GM19238 (cell line): ENCODE results near the gene PKN3.

Experiments used
- DNase-seq: peaks from one replicate; pipeline ENCODE4 v3.0.0; 2011; ENCODE audit warnings: low spot score; ENCODE audit not compliant: insufficient read length

The PKN3 gene

DNA sequence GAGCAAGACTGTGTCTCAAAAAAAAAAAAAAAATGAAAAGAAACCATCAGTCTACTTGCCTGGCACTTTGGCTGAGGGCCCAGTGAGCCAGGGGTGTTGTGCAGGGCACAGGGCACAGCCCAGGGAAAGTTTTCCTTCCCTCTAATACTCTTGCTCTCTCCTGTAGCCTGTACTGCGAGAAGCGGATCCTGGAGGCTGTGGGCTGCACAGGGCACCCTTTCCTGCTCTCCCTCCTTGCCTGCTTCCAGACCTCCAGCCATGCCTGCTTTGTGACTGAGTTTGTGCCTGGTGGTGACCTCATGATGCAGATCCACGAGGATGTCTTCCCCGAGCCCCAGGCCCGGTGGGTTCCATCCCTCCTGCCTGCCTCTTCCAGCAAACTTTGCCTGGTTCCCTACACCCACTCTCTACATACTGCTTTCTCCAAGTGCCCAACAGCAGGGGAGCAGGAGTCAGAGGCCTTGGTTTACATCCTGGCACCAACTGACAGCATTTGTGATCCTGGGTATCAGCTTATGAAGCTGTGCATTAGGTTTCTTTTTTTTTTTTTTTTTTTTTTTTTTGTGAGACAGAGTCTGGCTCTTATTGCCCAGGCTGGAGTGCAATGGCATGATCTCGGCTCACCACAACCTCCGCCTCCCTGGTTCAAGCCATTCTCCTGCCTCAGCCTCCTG is 14.4 kb downstream of the PKN3 start:
- DNase-seq = no peak

DNA sequence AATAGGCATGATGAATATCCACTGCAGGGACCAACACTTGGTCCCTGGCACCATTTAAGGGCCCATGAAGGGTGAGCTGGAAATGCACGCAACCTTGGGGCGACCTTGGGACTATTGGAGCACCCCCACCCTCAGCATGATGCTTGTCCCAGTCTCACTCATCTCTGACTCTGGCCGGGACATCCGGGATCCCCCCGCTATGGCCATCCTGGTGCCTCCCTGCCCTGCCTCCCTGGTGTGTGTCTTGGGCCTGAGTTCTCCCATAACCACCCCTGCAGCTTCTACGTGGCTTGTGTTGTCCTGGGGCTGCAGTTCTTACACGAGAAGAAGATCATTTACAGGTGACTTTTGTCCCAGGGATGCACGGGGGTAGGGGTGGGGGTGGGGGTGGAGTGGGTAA is 15.7 kb downstream of the PKN3 start:
- no peak for DNase-seq

DNA sequence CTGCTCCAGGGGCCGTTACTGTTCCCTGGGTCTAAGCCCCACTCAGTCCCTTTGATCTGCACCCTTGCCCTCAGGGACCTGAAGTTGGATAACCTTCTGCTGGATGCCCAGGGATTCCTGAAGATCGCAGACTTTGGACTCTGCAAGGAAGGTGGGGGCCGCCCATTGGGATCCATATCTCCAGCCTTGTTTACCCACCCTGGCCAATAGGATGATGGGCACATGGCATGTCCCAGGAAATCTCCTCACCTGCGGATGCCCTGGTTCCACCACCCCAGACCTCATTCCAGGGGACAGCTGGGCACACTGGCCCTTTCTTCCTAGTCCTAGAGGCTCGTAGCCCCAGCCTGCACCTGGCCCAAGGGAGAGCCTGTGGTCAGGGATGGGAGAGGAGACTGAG is 16.2 kb downstream of the PKN3 start:
- no peak for DNase-seq

DNA sequence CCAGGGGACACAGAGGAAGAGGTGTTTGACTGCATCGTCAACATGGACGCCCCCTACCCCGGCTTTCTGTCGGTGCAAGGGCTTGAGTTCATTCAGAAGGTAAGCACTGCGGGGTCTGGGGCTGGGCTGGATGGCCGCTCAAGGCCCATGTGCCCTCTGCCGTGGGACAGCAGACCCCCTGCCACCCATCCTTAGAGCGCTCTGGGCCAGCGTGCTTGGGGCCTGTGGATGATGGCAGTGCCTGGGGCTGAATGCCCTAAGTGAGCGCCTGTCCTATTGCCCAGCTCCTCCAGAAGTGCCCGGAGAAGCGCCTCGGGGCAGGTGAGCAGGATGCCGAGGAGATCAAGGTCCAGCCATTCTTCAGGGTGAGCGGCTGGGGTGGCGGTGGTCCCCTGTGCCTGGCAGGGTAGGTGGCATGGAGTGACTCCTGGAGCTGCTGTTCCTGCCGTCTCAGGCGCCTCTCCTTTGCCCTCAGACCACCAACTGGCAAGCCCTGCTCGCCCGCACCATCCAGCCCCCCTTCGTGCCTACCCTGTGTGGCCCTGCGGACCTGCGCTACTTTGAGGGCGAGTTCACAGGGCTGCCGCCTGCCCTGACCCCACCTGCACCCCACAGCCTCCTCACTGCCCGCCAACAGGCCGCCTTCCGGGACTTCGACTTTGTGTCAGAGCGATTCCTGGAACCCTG is 17.8 kb downstream of the PKN3 start:
- no peak for DNase-seq

DNA sequence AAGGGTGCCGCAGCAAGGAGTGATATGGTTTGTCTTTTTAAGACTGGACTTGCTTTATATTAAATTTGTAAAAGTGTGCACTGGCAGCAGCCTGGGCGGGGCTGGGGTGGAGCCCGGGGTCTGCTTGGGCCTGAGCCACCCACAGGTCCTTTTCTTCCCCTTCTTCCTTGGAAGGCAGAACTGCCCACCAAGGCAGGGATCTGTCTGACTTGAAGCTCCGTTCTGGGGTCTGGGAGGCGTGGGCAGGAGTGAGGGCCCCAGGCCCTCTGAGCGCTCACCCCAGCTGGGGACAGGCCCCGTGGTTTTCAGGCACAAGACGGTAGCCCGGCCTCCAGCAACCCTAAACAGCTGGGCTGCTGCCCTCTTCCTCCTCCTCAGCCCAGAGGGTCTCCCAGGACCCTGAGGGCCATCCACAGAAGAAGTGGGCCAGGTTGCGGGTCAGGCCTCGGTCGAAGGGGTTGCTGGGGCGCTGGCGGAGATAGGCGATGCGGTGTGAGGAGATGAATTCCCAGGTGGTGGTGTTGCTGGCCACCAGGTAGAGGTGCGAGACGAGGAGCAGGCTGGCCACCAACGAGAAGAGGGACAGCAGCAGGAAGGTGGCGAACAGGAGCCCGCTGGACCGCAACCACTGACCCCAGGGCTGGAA is 18.7 kb downstream of the PKN3 start:
- no peak for DNase-seq

DNA sequence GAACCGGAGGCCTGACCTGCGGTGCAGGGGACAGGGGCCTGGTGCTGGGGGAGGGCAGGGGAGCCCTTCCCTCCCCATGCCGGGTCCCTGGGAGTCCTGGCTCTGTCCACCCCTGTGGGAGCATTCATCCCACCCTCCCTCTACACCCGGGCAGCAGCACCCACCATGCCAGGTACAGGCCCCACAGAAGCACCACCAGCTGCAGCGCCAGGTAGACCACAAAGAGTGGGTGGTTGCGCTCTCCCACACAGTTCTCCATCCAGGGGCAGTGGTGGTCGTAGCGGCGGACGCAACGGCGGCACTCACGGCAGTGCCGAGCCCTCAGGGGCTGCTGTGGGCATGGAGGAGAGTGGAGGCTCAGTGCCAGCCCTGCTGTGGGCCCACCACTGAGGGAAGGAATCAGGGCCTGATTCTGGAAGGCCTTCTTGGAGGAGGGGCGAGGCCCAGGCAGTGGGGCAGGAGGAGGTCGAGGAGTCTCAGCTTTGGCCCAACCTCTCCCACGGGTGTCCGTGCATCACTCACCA is 19.2 kb downstream of the PKN3 start:
- no peak for DNase-seq

DNA sequence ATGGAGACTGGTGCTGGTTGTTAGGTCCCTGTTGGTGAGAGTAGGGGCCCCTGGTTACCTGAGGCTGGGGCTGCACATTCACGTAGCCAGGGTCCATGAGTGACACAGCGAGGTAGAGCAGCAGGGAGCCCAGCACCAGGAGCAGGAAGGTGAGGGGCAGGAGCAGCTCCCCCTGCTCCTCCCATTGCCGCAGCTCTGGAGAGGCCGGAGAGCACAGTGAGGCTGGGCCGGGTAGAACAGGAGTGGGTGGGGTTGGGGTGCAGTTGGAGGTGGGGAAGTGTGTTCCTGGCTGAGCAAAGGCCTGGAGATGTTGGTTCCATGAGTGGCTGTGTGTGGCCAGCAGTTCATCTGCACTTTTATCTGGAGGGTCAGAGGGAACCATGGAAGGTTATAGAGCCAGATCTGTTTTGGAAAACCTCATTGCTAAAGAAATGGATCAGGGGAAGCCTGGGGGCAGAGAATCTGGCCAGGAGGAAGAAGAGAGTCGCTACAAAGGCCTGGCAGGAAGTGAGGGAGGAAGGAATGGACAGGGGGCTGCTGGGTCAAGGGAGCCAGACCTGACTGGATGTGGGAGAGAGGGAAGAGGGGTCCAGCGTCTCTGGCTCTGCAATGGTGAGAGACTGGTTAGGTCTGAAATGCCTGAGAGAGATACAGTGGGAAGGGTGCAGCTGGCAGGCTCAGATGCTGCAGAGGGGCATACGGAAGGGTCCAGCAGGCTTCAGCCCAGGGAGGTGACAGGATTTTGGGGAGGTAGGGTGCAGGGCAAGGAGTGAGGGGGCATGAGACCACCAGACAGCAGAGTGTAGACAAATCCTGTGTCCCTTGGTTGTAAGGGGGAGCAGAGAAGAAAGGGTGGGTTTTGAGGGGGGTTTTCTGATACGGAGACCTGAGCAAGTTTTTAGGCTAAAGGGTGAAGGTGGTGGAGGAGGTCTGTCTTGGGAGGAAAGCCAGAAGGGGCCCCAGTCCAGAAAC is 20.4 kb downstream of the PKN3 start:
- DNase-seq = no peak

DNA sequence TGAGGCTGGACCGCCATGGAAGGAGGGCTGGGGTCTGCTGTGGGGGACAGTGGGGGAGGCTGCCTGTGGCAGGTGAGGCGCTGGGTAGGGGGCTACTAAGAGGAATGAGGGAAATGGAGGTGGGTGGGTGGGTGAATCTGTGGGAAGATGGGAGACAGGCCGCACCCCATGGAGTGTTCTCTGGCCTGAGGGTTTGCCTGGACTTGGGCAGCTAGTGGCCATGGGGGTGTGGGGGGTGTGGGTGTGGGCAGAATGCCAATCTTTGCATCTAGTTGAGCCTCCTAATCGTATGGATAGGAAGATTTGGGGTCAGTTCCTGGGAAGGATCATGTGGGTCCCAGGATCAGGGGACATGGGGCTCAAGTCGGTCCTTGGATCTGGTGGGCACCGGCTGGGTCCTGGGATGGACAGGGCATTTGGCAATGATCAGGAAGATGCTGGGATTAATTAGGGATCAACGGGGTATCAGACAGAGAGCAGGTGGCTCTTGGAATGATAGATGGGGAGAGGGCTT is 21.1 kb downstream of the PKN3 start:
- DNase-seq = no peak

DNA sequence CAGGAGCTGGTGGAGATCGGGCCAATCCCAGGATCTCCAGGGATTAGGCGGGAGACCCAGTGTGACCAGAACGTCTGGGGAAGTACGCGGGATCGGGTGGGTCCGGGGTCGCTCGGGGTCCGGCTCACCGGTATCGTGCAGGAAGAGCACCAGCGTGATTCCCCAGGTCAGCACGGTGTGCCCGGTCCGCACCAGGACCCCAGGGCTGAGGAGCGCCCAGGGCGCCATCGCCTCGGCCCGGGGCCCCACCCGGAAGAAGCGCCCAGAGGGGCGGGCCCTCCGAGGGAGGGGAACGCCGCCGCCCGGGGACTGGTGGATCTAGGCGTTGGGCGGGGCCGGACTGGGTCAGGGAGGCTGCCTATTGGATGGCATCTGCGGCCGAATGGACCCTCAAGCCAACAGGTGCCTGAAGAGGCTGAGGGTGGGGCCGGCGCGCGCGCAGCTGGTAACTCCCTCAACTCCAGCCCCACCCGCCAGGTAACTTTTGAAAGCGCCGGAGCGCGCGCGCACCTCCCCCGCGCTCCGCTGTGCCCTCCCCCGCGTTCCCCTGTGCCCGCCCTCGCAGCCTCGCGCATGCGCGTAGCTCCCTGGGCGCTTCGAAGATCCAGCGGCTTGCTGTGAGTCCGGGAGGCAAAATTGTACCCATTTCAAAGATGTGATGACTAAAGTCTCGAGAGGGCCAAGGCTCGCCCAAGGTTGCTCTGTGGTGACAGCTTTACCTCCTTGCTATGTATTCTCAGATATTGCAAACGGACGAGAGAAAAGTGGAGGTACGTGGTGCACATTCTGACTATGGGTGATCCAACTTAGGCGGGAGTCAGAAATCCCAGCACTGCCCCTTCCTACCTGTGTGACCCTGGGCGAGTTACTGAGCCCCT is 21.8 kb downstream of the PKN3 start, which contains the start of gene ZDHHC12:
TSS of gene ZDHHC12 (minus strand) at position 262 of the 878 bp plus-strand sequence. CDS start at position 228, 34 bp downstream.
- peak; percentile 100 for DNase-seq

DNA sequence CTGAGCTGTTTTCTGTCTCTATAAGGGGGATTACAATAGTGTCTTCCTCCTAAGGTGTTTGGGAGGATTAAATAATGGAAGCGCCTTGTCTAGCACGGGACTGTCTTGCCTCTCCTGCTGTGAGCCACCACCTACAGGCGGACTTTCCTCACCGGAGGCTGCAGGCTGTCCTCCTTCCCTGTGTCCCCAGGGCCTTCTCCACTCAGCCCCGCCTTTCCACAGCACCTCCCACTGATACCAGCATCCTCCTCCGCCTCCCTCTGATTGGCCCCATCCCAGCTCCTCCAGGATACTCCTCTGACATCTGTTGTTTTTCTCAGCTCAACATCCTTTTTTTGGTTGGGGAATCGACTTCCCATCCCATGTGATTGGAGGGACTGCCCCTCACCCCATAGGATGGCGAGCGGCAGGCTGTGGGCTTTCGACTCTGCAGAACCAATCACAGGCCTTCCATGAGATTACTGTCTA is 22.5 kb downstream of the PKN3 start:
- peak; percentile 62 for DNase-seq

DNA sequence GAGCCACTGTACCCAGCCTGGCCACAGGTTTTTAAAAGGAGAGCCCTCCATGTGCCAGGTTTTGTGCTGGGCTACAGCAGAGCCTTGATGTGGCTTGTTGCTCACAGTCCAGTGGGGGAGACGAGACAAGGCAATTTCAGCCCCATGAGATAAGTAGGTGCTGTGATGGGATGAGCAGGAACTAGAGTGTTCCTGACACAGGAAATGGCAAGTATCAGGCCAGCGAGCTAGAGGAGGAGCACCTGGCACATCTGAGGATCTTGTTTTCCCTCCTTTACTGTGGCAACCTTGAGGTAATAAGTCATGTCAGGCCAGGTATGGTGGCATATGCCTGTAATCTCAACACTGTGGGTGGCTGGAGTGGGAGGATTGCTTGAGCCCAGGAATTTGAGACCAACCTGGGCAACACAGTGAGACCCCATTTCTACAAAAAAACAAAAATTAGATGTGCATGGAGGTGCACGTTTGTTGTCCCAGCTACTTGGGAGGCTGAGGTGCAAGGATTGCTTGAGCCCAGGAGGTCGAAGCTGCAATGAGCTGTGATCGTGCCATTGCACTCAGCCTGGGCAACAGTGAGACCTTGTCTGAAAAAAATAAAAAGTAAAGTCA is 25.4 kb downstream of the PKN3 start:
- DNase-seq = no peak

DNA sequence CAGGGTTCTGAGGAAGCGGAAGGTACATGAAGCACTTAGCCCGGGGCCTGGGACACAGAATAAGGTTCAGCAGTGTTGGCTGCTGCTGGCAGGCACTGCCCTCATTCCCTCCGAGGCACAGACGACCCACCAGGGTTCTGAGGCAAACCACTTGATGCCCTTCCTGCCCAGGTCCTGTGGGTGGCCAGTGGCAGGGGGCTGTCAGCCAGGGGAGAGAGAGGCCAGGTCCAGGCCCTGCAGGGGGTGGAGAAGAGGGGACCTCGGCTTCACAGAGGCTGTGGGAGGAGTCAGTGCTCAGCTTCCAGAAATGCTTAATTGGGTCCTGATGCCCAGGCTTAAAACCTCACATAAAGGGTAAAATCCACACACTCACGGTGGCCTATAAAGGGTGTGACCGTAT is 26.0 kb downstream of the PKN3 start:
- DNase-seq = no peak

DNA sequence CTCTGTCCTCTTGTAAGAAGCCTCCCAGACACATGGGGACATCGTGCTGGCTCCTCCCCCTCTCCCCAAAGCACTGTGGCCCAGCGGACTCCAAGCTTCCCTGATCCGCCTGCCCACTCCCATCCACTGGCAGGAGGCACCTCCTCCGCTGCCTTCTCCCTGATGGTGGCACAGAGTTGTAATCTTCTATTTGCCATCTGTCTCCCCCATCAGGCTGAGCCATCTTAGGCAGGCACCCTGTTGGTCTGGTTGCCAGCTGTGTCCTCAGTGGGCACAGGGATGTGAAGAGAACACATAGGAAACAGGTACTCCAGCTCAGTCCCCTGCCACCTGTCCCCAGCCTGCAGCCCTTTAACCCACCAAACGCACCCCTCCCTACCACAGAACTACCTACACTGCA is 27.0 kb downstream of the PKN3 start:
- no peak for DNase-seq

DNA sequence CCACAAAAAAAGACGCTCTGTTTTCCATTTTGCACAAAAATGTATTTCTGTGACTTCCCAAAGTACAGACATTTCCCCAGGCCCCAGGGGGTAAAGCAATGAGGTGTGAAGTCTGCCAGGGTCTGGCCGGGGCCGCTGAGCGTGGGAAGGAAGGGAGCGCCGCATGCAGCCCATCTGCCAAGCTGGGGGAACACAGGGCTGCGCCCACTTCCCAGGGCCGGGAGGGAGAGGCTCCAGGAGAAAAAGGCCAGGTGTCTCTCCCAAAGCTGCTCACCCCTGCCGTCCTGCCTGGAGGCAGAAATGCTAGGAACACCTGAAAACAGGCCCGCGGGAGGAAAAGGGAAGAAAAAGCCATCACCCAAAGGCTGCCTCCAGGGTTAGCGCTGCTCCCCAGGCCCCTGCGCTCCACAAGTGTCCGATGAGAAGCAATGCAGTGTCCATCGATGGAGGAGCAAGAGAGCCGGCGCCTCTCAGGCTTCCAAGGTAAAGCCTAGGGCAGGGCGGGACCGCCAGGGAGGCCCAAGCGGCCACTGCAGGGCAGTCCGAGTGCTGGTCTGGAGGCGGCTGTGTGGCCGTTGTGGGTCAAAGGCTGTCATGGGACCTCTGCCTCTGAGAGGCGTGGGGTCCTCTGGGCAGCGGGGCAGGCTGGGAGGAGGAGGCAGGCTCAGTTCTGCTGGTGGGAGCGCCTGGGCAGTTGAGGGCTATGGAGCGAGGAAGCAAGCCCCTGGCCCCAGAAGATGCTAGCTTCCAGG is 27.6 kb downstream of the PKN3 start:
- no peak for DNase-seq

DNA sequence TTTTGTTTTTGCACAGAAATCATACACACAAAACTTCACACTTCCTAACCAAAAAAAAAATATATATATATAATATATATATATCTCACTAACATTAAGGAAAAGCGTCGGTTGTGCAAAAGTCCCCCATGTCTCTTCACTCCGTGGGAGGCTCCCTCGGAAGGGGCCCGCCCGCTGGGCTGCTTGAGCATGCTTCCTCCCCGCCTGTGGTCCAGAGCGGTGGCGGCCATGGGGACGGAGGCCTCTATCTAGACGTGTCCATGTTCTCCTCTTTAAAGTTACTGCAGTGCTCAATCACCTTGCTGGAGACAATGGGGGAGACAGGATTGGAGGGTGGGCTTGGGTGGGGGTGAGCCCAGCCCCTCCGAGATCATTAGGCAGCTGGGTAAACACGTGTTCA is 28.8 kb downstream of the PKN3 start:
- DNase-seq = no peak

DNA sequence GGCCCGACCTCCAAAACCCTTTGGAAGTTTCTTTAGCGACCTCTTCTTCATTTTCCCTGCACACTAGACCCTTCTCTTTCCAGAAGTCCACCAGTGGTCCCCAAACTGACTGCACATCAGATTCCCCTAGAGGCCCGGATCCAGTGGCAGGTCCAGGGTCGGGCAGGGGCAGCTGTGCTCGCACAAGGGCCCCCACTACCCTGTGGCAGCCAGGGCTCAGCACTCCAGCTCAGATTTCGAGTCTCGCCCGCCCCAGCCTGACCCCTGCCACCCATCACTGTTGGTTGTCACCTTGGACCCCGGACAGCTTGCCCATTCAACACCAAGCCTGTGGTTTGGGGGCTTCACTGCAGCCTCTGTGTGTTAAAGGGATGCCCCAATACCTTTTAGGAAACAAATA is 29.4 kb downstream of the PKN3 start:
- no peak for DNase-seq

DNA sequence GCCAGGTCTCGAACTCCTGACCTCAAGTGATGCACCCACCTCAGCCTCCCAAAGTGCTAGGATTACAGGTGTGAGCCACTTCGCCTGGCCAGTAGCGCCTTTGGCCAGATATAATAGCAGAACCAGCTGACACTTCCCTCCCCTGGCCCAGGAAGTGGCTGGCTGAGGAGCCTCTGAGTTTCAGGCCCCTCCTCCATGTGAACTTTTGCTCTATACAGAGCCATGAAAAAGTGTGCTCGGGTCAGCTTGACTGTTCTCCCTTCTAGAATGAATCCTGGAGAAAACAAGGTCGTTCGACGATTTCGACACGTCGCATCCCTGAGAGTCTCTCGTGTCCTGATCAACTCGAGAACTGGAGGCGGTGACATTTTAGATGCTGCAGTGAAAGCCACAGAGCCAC is 30.3 kb downstream of the PKN3 start:
- no peak for DNase-seq

DNA sequence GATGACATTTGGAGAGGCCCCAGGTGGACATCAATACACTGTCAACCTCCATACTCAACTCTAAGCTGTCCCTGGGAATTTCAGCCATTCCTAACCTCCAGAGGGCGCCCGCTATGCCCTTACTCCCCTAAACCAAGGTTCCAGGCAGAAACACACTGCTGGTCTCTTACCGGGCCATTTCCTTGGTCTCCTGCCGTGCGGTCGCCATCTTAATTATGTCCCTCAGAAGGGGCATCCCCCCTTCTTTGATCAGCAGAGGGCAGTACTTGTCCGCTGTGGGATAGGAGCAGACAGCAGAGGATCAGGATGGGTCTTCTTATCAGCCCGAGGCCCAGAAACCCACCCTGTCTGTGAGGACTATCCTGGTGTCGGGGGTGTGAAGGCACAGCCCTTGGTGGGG is 31.0 kb downstream of the PKN3 start:
- no peak for DNase-seq

DNA sequence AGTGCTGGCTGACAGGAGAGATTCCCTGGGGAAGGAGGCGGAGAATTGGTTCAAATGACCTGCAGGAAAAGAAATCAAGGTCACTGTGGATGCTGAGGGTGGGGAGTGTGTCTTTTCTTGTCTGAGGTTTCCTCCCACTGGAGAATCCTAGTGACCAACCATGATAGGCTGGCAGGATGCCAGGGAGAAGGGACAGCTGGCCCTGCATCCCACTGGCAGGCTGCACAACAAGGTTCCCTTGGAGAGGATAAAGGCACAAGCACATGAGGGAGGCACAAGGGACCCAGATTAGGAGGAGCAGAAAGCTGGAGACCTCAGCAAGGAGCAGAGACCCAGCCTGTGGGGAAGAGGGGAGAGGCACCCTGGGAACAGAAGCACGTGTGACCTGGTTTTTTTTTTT is 33.1 kb downstream of the PKN3 start:
- no peak for DNase-seq
